ENCODE results near the gene SMARCAL1.

DNA sequence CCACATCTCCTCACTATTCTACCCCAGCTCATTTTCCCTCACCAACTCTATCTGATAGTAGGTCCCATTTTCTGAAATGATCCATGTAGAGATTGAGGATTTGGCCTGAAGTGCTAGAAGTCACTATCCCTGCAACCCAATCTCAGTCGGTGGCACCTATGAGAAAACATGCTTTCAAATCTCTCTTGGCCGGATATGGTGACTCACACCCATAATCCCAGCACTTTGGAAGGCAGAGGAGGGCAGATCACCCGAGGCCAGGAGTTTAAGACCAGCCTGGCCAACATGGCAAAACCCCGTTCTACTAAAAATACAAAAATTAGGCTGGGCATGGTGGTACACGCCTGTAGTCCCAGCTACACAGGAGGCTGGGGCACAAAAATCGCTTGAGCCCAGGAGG, 20.9 kb upstream of the SMARCAL1 start:
- TF ChIP-seq, protein P1, sequence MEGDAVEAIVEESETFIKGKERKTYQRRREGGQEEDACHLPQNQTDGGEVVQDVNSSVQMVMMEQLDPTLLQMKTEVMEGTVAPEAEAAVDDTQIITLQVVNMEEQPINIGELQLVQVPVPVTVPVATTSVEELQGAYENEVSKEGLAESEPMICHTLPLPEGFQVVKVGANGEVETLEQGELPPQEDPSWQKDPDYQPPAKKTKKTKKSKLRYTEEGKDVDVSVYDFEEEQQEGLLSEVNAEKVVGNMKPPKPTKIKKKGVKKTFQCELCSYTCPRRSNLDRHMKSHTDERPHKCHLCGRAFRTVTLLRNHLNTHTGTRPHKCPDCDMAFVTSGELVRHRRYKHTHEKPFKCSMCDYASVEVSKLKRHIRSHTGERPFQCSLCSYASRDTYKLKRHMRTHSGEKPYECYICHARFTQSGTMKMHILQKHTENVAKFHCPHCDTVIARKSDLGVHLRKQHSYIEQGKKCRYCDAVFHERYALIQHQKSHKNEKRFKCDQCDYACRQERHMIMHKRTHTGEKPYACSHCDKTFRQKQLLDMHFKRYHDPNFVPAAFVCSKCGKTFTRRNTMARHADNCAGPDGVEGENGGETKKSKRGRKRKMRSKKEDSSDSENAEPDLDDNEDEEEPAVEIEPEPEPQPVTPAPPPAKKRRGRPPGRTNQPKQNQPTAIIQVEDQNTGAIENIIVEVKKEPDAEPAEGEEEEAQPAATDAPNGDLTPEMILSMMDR (IDR thresholded peaks at IDR 0.05) = no peak
- TF ChIP-seq POLR2A (IDR thresholded peaks at IDR 0.05) = no peak

Measured in right lobe of liver (tissue), 4 donors.